ENCODE data around the gene DHX34.
"Not testable (repeated sequence)": the region's sequence is repeated elsewhere in the genome, so short reads cannot be mapped to it uniquely, and the experiment has no call there.

Gene DHX34

DNA sequence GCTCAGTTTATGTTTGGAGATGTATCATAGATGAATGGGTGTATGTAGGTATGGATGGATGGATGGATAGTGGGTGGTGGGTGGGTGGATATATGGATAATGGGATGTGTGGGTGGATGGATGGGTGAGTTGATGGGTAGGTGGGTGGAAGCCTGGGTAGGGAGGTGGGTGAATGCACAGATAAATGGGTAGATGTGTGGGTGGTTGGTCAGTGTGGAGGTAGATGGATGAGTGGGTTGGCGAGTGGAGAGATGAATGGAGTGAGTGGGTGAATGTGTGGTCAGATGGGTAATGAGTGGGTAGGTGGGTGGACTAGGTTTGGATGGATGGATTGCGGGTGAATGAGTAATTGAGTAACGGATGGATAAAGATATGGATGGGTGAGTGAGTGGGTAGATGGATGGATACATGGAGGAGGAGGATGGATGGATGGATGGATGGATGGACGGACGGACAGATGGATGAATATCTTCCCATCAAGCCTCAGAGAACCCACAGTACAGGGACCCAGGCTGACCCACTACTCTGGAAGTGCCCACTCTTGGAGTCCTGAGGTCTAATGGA, 56.8 kb downstream of the DHX34 start:
- H3K4me3 ChIP-seq (ENCODE audit: low read depth, low read length), result no peak overlapping the region
- DNase-seq (ENCODE audit: low read depth), result no peak
- no peak for TF ChIP-seq CTCF (IDR thresholded peaks at IDR 0.05; ENCODE audit: control insufficient read depth, extremely low read depth, insufficient read depth)

DNA sequence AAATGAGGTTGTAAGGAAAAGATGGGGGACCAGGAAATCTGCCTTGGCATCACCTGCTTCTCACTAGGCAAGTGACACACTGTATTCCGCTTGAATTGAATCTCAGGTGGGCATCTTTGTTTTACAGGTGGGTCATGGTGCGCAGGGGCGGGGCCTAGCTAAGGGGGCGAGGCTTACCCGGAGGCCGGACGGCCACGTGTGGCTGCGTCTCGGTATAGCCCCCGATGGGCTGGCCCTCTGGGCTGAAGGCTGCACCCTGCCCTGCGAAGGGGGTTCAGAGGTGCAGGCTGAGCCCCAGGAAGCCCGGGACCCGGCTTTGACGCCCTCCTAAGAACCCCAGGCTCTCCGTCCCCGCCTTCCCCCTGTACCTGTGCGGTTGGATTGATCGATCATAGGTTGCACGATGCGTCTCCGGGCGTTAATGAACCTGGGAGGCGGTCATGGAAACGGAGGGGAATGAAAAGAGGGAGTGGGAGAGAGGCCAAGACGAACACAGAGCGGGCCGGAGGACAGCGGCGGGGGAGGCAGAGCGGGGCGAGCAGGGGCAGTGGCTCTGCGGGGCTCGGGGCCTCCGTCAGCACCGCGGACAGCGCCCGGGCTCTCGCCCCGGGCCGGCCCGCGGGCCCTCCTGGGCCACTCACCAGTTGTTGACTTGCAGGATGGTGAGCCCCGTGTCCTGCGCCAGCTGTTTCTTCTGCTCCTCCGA, 57.7 kb downstream of the DHX34 start:
- H3K4me3 ChIP-seq (ENCODE audit: low read depth, low read length), result no peak overlapping the region
- DNase-seq (ENCODE audit: low read depth), result no peak
- no peak for TF ChIP-seq CTCF (IDR thresholded peaks at IDR 0.05; ENCODE audit: control insufficient read depth, extremely low read depth, insufficient read depth)

- H3K4me3 ChIP-seq (ENCODE audit: low read depth, low read length), result no peak overlapping the region
- TF ChIP-seq CTCF (IDR thresholded peaks at IDR 0.05; ENCODE audit: control insufficient read depth, extremely low read depth, insufficient read depth), result no peak
- no peak for DNase-seq (ENCODE audit: low read depth)
Observed at GRCh38 chr19:47407417-47407774, 58.3 kb downstream of the DHX34 start.

- no peak overlapping the region for H3K4me3 ChIP-seq (ENCODE audit: low read depth, low read length)
- TF ChIP-seq CTCF (IDR thresholded peaks at IDR 0.05; ENCODE audit: control insufficient read depth, extremely low read depth, insufficient read depth), result no peak
- no peak for DNase-seq (ENCODE audit: low read depth)
Observed at GRCh38 chr19:47408156-47408938, 59.2 kb downstream of the DHX34 start.

DNA sequence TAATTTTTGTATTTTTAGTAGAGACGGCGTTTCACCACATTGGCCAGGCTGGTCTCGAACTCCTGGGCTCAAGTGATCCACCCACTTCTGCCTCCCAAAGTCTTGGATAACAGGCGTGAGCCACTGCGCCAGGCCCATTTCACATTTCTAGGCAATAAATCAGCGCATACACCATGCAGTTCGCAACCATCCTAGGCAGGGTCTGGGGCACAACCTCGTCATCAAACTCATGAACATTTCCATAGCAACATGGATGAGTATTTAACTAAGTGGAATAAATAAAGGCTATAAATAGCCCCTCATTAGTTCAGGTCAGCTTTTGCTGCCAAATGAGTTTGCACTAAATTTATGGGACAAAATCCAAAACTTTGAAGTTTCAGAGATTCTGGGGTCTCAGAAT, 62.0 kb downstream of the DHX34 start:
- no peak for TF ChIP-seq CTCF (IDR thresholded peaks at IDR 0.05; ENCODE audit: control insufficient read depth, extremely low read depth, insufficient read depth)
- DNase-seq (ENCODE audit: low read depth), result no peak
- no peak overlapping the region for H3K4me3 ChIP-seq (ENCODE audit: low read depth, low read length)

DNA sequence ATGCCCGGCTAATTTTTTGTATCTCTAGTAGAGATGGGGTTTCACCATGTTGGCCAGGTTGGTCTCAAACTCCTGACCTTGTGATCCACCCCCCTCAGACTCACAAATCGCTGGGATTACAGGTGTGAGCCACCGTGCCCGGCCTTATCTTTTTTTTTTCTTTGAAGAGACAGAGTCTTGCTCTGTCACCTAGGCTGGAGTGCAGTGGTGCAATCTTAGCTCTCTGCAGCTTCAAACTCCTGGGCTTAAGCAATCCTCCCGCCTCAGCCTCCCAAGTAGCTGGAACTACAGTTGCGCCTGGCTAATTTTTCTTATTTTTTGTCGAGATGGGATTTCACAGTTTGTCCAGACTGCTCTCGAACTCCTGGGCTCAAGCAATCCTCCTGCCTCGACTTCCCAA, 62.6 kb downstream of the DHX34 start:
- not testable (repeated sequence) for H3K4me3 ChIP-seq (ENCODE audit: low read depth, low read length); DNase-seq (ENCODE audit: low read depth)

- no peak overlapping the region for H3K4me3 ChIP-seq (ENCODE audit: low read depth, low read length)
- no peak for TF ChIP-seq CTCF (IDR thresholded peaks at IDR 0.05; ENCODE audit: control insufficient read depth, extremely low read depth, insufficient read depth)
- no peak for DNase-seq (ENCODE audit: low read depth)
Observed at GRCh38 chr19:47413941-47414340, 64.8 kb downstream of the DHX34 start.

Measured in LNCaP clone FGC (cell line).